Measurements from ENCODE around the gene MNT. TPM values are rescaled to one million over a fixed set of nuclear protein-coding genes. Genes with fewer than 3 reads are reported as not detected.

Gene MNT
- polyA plus RNA-seq, 1 experiment, result 2.2 TPM

GRCh38 chr17:2394775-2395201 is 6.1 kb downstream of the MNT start:
- no peak for TF ChIP-seq CTCF (IDR thresholded peaks at IDR 0.05; ENCODE audit: low read depth, low read length)
- Histone ChIP-seq H3K4me3 (ENCODE audit: low read depth, low read length) (no peak overlapping the region), H3K27me3 (ENCODE audit: control insufficient read depth, insufficient read depth, low read length) (no peaks in the 10 kb centered on the region), H3K9me3 (ENCODE audit: control insufficient read depth, insufficient read depth, low read length) (no peaks in the 10 kb centered on the region; the same call in 1 of the 2 replicates), H3K27ac (ENCODE audit: low read depth, low read length) (no peak overlapping the region)
- DNase-seq (ENCODE audit: low read depth, low spot score), result no peak
- POLR2A ChIA-PET, result no interaction called here
- CTCF ChIA-PET, result no interaction called here

- Histone ChIP-seq H3K27me3 (ENCODE audit: control insufficient read depth, insufficient read depth, low read length) (no peaks in the 10 kb centered on the region), H3K27ac (ENCODE audit: low read depth, low read length) (no peak overlapping the region), H3K4me3 (ENCODE audit: low read depth, low read length) (peak overlapping the region; percentile 42), H3K9me3 (ENCODE audit: control insufficient read depth, insufficient read depth, low read length) (no peaks in the 10 kb centered on the region; the same call in 1 of the 2 replicates)
- POLR2A ChIA-PET, result interaction anchor here (0.7 to 3.1 kb wide), 6 partner anchors 7 to 65 kb away, joined by 3 to 31 read pairs (median 16); partner anchors contain the start of genes MNT and TSR1
- no peak for DNase-seq (ENCODE audit: low read depth, low spot score)
- no peak for TF ChIP-seq CTCF (IDR thresholded peaks at IDR 0.05; ENCODE audit: low read depth, low read length)
- CTCF ChIA-PET, result interaction anchor here (3.7 kb wide), 1 partner anchor 22 kb away, joined by 31 read pairs; no protein-coding TSS in a partner anchor
Measured at GRCh38 chr17:2393954-2394749, 6.7 kb downstream of the MNT start.

GRCh38 chr17:2393174-2393953 is 7.5 kb downstream of the MNT start:
- H3K27ac ChIP-seq (ENCODE audit: low read depth, low read length), result peak overlapping the region; percentile 96
- ChIA-PET POLR2A (interaction anchor here (0.6 to 3.1 kb wide), 7 partner anchors 8 to 66 kb away, joined by 3 to 31 read pairs (median 8); partner anchors contain the start of genes MNT and TSR1), CTCF (interaction anchor here (0.6 to 3.7 kb wide), 4 partner anchors 11 to 1344 kb away, joined by 3 to 33 read pairs (median 18); no protein-coding TSS in a partner anchor)
- no peak for TF ChIP-seq CTCF (IDR thresholded peaks at IDR 0.05; ENCODE audit: low read depth, low read length)
- peak overlapping the region; percentile 64 for H3K4me3 ChIP-seq (ENCODE audit: low read depth, low read length)
- no peaks in the 10 kb centered on the region; the same call in 1 of the 2 replicates for H3K9me3 ChIP-seq (ENCODE audit: control insufficient read depth, insufficient read depth, low read length)
- peak; percentile 32 for DNase-seq (ENCODE audit: low read depth, low spot score)
- H3K27me3 ChIP-seq (ENCODE audit: control insufficient read depth, insufficient read depth, low read length), result no peaks in the 10 kb centered on the region

GRCh38 chr17:2392252-2393173 is 8.3 kb downstream of the MNT start:
- ChIA-PET CTCF (interaction anchor here (0.6 to 3.7 kb wide), 5 partner anchors 10 to 1344 kb away, joined by 3 to 33 read pairs (median 5); no protein-coding TSS in a partner anchor), POLR2A (interaction anchor here (0.6 to 3.1 kb wide), 10 partner anchors 7 to 67 kb away, joined by 3 to 31 read pairs (median 4); partner anchors contain the start of gene MNT)
- peak; percentile 90 for DNase-seq (ENCODE audit: low read depth, low spot score)
- H3K27ac ChIP-seq (ENCODE audit: low read depth, low read length), result peak overlapping the region; percentile 96
- no peak for TF ChIP-seq CTCF (IDR thresholded peaks at IDR 0.05; ENCODE audit: low read depth, low read length)
- peak overlapping the region; percentile 64 for H3K4me3 ChIP-seq (ENCODE audit: low read depth, low read length)
- H3K27me3 ChIP-seq (ENCODE audit: control insufficient read depth, insufficient read depth, low read length), result no peaks in the 10 kb centered on the region
- no peaks in the 10 kb centered on the region; the same call in 1 of the 2 replicates for H3K9me3 ChIP-seq (ENCODE audit: control insufficient read depth, insufficient read depth, low read length)

Measured in AG04450 (cell line).